Osteoblast (primary cell): ENCODE measurements around the gene TEX2. TPM values are rescaled to one million over a fixed set of nuclear protein-coding genes. Genes with fewer than 3 reads are reported as not detected.

Experiments used
- DNase-seq: peaks from one replicate; pipeline ENCODE4 v3.0.0; 2011; ENCODE audit warnings: low spot score, mixed read lengths; ENCODE audit not compliant: insufficient read length; ENCODE audit errors: missing footprints
- H2AFZ ChIP-seq: 2 replicates; pipeline ENCODE4 v1.6.0; 2011; ENCODE audit warnings: mild to moderate bottlenecking, low read length
- H3K27ac ChIP-seq: 2 replicates; pipeline ENCODE4 v1.5.1; 2011; ENCODE audit warnings: mild to moderate bottlenecking, low read depth, low read length, moderate library complexity
- H3K27me3 ChIP-seq: 2 replicates; pipeline ENCODE4 v1.6.0; 2012; ENCODE audit warnings: mild to moderate bottlenecking, control low read depth, inconsistent platforms, low read length, moderate library complexity; ENCODE audit not compliant: insufficient read depth
- H3K36me3 ChIP-seq: 2 replicates; pipeline ENCODE4 v1.5.1; 2011; ENCODE audit warnings: mild to moderate bottlenecking, low read length, control low read depth, moderate library complexity; ENCODE audit not compliant: insufficient read depth
- H3K4me1 ChIP-seq: 2 replicates; pipeline ENCODE4 v1.5.1; 2011; ENCODE audit warnings: mild to moderate bottlenecking, low read length, control low read depth, moderate library complexity; ENCODE audit not compliant: insufficient read depth
- H3K4me2 ChIP-seq: 2 replicates; pipeline ENCODE4 v1.6.0; 2011; ENCODE audit warnings: mild to moderate bottlenecking, low read length; ENCODE audit not compliant: insufficient read depth
- H3K4me3 ChIP-seq: fragments of 200-600 bp; sonication (generic); 3 replicates; pipeline ENCODE4 v1.5.1; 2012; ENCODE audit warnings: mild to moderate bottlenecking, low read length, inconsistent platforms; ENCODE audit not compliant: insufficient read depth
- H3K79me2 ChIP-seq: 2 replicates; pipeline ENCODE4 v1.6.0; 2012; ENCODE audit warnings: mild to moderate bottlenecking, low read length, control low read depth, inconsistent platforms; ENCODE audit not compliant: insufficient read depth
- H3K9me3 ChIP-seq: 2 replicates; pipeline ENCODE4 v1.5.1; 2011; ENCODE audit warnings: low read depth, low read length, control low read depth
- H4K20me1 ChIP-seq: 2 replicates; pipeline ENCODE4 v1.6.0; 2012; ENCODE audit warnings: mild to moderate bottlenecking, low read length, control low read depth; ENCODE audit not compliant: insufficient read depth
- CTCF ChIP-seq: IDR thresholded peaks from 2 replicates; pipeline ENCODE4 v1.5.1; 2011; ENCODE audit warnings: mild to moderate bottlenecking, low read depth, low read length, moderate library complexity; ENCODE audit errors: extremely low read depth
- total RNA-seq: library from RNA; depleted of rRNA; stranded (reverse); fragments of >200 nt; gene quantifications from 2 replicates; pipeline ENCODE4 v1.2.3, GENCODE V29; 2012

TEX2 gene
- total RNA-seq, 1 donor: 17.7 TPM

GRCh38 chr17:64128787-64129514, 134.1 kb downstream of the TEX2 start:
- H3K9me3 ChIP-seq: no peaks in the 10 kb centered on the region
- TF ChIP-seq CTCF: no peak

GRCh38 chr17:64126918-64127317, 136.1 kb downstream of the TEX2 start:
- Histone ChIP-seq H3K4me2 (peak overlapping the region; percentile 33), H3K27ac (peak overlapping the region; percentile 66), H3K4me3 (no peak overlapping the region), H2AFZ (no peak overlapping the region), H3K9me3 (no peaks in the 10 kb centered on the region), H3K79me2 (peaks cover 65% of the 10 kb centered on the region), H3K4me1 (peaks cover 34% of the 10 kb centered on the region), H3K36me3 (no peaks in the 10 kb centered on the region), H4K20me1 (peaks cover 16% of the 10 kb centered on the region), H3K27me3 (no peaks in the 10 kb centered on the region)
- no peak for TF ChIP-seq CTCF
- DNase-seq: peak; percentile 73

More at GRCh38 chr17:64128787-64129514, 134.1 kb downstream of the TEX2 start:
- Histone ChIP-seq H3K79me2 (peaks cover 52% of the 10 kb centered on the region), H3K27me3 (no peaks in the 10 kb centered on the region), H3K4me2 (peak overlapping the region; percentile 93), H3K36me3 (no peaks in the 10 kb centered on the region), H3K4me1 (peaks cover 34% of the 10 kb centered on the region), H3K27ac (peak overlapping the region; percentile 74), H3K4me3 (peak overlapping the region; percentile 84), H2AFZ (peak overlapping the region; percentile 69), H4K20me1 (peaks cover 16% of the 10 kb centered on the region)
- peak; percentile 76 for DNase-seq

- Histone ChIP-seq H3K4me3 (no peak overlapping the region), H3K27ac (peak overlapping the region; percentile 66), H3K9me3 (no peaks in the 10 kb centered on the region), H3K4me1 (peaks cover 34% of the 10 kb centered on the region), H2AFZ (no peak overlapping the region), H4K20me1 (peaks cover 20% of the 10 kb centered on the region), H3K36me3 (no peaks in the 10 kb centered on the region), H3K79me2 (peaks cover 72% of the 10 kb centered on the region), H3K4me2 (peak overlapping the region; percentile 33), H3K27me3 (no peaks in the 10 kb centered on the region)
- DNase-seq: peak; percentile 54
- no peak for TF ChIP-seq CTCF
These were observed 137.1 kb downstream of the TEX2 start for GRCh38 chr17:64125937-64126336.

DNA sequence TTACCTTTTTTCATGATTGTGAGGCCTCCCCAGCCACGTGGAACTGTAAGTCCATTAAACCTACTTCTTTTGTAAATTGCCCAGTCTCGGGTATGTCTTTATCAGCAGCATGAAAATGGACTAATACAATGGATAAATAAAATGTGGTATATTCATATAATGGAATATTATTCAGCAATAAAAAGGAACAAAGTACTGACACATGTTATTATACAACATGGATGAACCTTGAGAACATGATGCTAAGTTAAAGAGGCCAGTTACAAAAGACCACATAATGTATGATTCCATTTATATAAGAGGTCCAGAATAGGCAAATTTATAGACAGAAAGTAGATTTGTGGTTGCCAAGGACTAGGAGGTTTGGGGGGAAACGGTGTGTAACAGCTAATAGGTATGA, 138.5 kb downstream of the TEX2 start:
- no peak for TF ChIP-seq CTCF
- no peak for DNase-seq
- Histone ChIP-seq H3K4me3 (no peak overlapping the region), H4K20me1 (peaks cover 21% of the 10 kb centered on the region), H3K4me1 (peaks cover 27% of the 10 kb centered on the region), H2AFZ (no peak overlapping the region), H3K27ac (no peak overlapping the region), H3K36me3 (no peaks in the 10 kb centered on the region), H3K27me3 (no peaks in the 10 kb centered on the region), H3K79me2 (peaks cover 75% of the 10 kb centered on the region), H3K4me2 (no peak overlapping the region), H3K9me3 (no peaks in the 10 kb centered on the region)
